ENCODE results near the gene TRAPPC2L.
"Not testable (repeated sequence)": the region's sequence is repeated elsewhere in the genome, so short reads cannot be mapped to it uniquely, and the experiment has no call there.

The TRAPPC2L gene

DNA sequence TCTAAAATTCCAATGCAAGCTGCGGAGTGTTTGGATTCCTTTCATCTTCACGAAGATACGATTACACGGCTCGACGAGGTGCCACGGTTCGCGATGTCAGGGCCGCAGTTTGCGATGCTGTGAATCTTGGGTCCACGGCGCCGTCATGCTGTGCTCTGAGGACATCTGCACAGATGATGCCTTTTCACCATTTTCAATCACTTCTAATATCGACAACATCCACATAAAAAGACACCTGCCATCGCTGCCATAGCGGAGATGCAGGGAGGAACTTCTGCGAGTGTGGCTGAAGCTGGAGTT lies 38.4 kb upstream of the TRAPPC2L start:
- no peak for DNase-seq

DNA sequence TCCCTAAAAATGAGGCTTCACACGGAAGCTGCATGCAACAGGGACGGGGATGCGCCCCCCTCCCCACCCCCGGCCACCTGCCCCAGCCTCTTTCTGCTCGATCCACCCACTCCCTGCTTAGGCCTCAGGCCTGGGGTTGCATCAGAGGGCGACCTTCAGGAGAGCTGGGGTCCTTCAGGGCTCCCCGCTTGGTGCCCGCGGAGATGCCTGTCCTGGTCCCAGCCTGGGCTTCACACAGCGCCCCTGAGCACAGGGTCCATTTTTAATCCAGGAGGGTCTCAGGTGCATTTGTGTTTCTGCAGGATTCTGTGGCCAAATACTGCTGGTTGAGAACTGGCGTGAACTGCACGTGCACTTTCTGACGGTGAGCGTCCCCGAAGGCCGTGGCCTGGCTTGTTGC lies 37.8 kb upstream of the TRAPPC2L start:
- no peak for DNase-seq

DNA sequence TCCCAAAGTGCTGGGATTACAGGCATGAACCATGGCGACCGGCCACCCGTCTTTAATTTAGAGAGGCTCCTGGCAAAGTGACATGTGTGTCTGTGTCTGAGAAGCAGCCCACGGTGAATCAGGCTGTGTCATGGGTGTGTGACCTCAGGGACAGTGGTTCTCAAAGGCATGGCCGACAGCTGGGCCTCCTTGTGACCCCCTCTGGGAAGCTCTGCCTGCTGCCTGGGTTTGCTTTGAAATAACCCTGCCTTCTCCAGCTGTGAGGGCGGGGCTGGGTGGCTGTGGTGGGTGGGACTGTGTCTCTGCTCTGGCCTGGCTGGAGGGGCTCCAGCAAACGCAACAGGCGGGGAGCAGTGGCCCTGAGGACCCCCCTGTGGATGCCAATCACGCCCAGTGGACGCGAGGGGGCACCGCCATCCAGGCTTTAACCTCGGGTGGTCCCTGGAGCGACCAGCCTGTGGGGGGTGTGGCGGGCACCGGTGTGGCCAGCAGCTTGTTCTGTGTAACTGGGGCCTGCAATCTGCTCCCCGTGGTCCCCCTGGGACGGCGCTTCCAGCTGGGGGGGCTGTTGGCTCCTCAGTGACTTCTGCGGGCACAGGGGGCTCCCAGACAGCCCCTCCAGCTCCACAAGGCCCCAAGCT lies 36.4 kb upstream of the TRAPPC2L start:
- DNase-seq = no peak

DNA sequence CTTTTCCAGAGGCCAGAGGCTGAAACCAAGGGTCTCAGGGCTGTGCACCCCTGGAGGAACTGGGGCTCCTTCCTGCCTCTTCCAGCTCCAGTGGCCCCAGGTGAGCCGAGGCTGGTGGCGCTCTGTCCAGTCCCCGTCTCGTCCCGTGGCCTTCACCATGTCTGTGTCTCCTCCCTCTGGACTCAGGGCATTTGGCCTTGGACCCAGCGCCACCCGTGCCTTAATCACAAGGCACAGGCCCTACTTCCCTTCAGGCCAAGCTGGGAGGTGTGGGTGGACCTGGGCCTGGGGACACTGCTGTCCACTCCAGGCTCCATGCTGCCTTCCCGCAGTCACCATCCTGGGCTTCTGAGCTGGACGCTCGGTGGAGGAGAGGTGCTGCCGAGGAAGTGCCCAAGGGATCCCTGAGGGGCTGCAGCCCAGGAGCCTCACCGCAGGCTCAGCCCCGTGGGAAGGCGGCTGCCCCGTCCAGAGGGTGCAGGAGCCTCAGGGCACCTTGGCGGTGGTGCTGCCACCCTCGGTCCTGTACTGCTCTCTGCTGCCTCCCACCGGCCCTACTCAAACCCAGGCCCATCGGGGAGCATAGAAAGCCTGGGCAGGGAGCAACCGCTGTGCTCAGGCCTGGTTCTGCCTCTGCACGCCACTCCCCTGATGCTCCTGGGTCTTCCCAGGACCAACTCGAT lies 35.6 kb upstream of the TRAPPC2L start:
- no peak for DNase-seq

DNA sequence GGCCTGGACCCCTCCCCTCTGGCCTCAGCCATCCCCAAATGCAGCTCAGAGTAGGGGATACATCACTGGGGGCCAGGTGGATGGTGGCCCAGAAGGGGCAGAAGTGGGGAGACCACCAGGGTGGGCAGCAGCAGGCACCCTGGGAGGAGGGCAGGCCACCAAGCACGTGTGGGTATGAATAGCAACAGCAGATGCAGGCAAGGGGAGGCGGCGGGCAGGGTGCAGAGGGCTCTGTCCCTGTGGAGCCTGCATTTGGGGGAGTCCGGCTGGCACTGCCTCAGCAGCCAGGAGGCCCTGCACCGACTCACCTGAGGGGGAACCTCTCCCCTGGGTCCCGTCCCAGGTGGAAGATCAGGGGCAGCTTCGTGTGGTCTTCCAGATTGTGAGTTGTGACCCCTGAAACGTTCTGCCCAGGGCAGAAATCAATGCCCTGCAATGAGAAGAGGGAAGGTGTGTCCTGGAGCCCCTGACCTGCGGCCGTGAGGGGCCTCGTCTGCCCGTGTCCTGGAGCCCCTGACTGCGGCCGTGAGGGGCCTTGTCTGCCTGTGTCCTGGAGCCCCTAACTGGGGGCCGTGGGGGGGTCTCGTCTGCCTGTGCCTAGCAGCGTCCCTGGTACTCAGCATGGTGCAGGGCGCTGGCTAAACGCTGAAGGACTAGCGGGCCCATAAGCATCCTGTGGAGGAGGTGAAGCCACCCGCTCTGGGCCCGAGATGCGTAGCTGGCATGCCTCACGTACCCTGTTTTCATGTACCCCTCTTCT lies 34.5 kb upstream of the TRAPPC2L start:
- no peak for DNase-seq

DNA sequence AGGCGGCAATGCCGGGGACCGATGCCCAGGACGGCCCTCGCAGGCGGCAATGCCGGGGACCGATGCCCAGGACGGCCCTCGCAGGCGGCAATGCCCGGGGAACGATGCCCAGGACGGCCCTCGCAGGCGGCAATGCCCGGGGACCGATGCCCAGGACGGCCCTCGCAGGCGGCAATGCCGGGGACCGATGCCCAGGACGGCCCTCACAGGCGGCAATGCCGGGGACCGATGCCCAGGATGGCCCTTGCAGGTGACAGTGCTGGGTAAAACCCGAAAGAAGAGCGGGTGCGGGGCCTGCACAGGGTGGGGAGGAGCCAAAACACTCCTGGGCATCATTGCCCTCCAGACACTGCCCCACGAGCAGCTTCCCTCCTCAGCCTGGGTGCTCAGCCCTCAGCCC lies 33.3 kb upstream of the TRAPPC2L start:
- not testable (repeated sequence) for DNase-seq

DNA sequence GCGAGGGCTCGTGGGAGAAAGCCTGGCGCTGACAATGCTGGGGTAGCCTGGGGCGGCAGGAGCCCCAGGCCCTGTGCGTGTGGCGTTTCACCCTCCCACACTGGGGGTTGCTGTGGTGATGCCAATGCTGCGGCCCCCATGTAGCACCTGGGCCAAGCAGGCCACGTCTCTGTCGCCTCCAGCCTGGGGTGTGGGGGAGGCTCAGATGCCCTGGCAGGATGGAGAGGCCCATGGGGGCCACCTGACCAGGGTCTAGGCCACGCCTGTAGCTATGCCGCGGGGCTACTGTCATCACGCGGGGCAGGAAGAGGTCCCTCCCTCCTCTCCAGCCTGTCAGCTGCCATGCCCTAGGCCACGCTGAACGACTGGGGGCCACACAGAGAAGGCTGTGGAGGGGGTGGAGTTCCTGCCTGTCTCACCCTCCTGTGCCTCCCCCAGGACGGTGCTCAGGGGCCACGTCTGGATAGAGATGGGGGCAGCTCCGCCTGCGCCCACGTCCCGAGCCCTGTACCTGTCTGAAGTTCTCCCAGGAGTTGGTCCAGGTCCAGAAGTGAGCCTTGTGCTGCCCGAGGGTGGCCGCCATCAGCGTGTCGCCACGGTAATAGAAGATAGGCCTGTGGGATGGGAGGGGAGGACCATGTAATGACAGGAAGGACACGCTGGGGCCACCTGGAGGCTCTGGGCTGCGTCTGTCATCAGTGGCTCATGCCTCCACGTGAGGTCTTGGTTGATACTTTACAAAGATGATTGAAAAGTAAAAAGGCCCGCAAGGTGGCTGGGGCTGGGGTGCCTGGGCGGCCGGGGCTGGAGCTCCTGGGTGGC lies 32.5 kb upstream of the TRAPPC2L start:
- no peak for DNase-seq

DNA sequence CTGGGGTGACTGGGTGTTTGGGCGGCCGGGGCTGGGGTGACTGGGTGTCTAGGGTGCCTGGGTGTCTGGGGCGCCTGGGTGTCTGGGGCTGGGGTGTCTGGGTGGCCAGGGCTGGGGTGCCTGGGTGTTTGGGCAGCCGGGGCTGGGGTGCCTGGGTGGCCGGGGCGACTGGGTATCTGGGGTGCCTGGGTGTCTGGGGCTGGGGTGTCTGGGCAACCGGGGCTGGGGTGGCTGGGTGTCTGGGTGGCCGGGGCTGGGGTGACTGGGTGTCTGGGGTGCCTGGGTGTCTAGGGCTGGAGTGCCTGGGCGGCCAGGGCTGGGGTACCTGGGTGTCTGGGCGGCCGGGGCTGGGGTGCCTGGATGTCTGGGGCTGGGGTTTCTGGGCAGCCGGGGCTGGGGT lies 31.8 kb upstream of the TRAPPC2L start:
- DNase-seq = no peak

DNA sequence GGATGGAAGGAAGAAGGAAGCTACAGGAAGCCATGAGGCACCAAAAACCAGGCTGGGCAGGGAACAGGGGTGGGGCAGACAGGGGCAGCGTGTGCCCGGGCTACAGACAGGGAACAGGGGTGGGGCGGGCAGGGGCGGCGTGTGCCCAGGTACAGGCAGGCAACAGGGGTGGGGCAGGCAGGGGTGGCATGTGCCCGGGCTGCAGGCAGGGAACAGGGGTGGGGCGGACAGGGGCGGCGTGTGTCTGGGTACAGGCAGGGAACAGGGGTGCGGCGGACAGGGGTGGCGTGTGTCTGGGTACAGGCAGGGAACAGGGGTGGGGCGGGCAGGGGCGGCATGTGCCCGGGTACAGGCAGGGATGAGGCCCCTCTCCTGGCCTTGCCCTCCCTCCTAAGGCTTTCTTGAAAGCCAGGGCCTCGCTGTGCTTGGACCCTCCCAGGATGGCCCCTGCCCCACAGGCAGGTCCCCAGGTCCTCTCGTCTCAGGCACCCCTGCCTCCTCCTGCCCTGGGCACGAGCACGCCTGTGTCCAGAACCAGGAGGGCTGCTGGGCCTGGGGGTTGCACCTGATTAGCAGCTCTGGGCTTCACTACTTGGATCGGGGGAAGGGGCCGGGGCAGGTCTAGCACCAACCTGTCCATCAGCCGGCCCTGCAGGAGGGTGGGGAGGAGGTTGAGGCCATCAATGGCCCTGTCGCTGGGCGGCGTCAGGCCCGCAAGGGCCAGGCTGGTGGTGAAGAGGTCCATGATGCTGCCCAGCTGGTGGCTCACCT lies 30.7 kb upstream of the TRAPPC2L start:
- DNase-seq = no peak

DNA sequence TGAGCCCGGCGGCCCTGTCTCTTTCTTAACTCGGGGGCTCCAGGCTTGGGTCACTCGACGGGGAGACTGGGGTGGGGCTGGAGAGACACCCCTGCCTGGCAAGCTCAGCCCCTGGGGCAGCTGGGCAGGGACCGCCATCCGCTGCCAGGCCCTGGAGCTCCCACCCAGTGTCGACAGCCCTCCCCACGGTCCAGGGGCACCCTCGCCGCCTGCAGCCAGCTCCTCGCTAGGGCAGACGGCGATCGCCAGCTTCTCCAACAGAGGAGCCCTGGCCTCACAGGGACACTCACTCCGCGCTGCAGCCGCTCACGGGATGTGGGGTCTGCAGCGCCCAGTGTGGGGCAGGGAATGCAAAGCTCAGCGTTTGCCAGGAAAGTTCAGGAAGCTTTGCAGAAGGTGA lies 29.2 kb upstream of the TRAPPC2L start:
- no peak for DNase-seq

DNA sequence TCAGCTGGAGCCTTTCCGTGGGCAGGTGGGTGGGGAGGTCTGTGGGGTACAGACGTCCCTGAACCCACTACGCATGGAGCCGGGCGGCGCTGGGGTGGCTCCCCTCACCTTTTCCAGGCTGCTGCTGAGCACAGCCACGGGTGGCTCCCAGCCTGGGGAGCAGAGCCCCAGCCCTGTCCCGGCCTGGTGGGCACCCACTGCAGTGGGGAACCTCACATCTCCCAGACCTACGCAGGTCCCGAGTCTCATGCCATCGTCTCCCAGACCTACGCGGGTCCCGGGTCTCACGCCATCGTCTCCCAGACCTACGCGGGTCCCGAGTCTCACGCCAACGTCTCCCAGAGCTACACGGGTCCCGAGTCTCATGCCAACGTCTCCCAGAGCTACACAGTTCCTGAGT lies 28.2 kb upstream of the TRAPPC2L start:
- no peak for DNase-seq

DNA sequence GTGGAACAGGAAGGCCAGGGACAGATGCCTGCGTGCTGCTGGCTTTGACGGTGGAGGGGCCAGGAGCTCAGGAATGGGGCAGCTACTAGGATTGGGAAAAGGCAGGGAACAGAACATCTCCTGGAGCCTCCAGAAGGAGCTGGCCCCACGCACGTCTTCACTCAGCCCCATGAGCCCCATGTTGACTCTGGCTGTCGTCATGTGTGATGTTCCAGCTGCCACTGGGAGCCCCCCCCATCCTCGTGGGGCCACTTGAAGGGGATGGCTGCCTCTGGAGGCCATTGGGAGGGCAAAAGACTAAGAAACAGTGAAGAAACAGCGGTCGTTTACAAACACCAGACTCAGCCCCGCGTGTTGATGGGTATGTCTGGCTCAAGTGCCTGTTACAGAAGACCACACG lies 26.7 kb upstream of the TRAPPC2L start:
- no peak for DNase-seq

DNA sequence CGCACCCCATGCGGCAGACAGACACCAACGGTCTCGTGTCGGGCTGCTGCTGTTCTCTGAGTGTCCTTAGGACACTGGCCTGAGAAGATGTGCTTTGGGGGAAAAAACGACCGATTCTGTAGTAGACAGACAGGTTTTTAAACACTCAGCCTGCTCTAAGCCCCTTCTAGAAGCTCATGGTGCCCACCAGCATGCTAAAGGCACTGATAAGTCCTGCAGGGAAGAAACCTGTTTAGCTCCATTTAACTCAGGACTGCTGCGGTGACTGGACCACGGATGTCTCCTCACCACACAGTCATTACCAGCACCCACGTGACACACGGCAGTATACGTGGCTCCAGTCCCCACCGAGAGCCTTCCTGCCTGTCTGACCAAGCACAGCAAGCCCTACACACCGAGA lies 26.1 kb upstream of the TRAPPC2L start:
- DNase-seq = no peak

DNA sequence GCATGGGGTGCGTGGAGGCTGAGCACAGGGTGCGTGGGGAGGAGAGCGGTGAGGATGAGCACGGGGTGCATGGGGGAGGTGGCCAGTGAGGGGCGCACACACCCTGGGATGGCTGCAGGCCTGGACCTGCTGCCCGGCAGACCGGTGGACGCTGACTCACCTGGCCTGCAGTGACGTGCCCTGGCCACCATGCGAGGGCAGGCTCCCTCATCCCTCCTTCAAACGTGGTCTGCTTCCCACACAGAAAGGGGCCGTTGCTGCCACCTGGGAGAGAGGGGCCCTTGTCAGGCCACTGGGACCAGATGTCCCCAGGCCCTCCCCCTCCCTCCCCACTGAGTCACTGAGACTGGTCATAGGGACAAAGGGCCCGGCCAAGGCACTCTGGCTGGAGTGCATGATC lies 25.1 kb upstream of the TRAPPC2L start:
- DNase-seq = no peak

DNA sequence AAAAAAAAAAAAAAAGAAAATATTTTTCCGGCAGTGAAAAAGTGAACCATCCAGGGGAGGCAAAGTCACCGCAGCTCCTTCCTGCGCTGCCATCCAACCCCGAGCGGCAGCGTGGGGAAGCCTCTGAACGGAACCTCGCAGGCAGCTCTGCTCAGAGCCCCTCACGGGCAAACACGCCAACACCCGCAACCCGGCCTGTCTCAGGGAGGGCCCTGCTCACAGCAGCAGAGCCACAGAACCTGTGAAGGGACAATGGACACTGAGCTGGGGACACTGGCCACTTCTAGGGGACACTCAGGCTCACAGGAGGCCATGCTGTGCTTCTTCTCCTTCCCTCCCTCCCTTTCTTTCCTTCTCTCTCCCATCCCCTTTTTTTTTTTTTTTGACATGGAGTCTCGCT lies 23.8 kb upstream of the TRAPPC2L start:
- DNase-seq = no peak

DNA sequence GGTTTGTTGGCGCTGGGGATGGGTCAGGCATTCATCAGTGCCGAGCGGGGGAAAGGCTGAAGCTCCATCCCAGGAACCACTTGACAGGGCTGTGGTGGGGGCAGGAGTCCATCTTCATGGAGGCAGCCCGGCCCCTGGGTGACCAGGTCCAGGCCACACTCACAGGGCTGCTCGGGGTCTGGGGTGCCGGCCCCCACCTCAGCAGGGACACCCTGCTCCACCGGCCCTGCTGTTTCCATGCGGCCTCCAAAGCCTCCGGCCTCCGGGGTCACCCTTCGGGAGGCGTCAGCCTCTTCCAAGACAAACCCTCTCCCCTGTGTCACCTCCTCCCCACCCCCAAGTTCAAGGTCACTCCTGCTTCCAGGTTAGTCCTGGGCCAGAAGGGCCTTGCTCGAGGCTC lies 22.3 kb upstream of the TRAPPC2L start:
- DNase-seq = no peak

DNA sequence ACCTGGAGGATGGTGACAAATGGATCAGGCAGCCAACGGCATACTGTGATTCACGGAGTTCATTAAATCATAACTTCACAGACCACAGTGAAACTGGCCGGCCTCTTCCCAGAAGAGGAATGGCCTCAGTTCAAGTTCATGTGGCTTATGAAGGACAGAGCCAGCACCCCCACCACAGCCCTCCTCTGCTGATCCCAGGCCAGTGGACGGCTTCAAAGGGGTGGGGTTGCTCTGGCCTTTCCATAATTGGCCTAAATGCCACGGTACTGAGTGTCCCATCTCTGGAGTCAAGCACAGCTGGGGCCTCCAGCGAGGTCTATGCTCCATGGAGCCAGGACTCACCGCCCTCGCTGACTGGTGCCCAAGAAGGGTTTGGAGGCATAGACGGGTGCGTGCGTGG lies 21.5 kb upstream of the TRAPPC2L start:
- no peak for DNase-seq

DNA sequence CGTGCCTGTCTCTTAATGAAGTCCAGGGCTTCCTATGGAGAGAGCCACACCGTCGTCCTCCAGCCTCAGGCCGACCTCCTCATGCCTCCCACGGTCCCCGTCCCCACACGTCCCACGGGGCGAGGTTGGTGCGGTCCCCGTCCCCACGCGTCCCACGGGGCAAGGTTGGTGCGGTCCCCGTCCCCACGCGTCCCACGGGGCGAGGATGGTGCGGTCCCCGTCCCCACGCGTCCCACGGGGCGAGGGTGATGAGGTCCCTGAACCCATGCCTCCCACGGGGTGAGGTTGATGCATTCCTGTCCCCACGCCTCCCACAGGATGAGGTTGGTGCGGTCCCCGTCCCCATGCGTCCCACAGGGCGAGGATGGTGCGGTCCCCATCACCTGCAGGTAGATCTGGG lies 21.1 kb upstream of the TRAPPC2L start:
- DNase-seq = no peak

DNA sequence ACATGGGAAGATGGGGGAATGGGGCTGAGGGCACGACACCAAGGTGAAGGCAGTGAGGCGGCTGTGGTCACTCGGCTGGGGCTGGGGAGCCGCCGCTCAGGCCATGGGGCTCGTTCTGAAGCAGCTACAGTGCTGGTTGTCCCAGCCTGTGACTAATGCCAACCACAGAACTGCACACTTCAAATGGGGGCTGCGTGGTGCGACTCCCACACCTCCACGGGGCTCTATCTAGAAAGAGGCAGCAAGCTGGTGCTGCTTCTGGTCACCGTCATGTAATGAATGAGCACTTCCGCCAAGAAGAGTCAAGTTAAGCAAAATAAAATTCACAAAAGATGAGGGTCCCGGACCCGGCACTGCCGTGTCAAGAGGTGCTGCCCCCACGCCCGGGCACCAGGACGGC lies 20.1 kb upstream of the TRAPPC2L start:
- DNase-seq = no peak

DNA sequence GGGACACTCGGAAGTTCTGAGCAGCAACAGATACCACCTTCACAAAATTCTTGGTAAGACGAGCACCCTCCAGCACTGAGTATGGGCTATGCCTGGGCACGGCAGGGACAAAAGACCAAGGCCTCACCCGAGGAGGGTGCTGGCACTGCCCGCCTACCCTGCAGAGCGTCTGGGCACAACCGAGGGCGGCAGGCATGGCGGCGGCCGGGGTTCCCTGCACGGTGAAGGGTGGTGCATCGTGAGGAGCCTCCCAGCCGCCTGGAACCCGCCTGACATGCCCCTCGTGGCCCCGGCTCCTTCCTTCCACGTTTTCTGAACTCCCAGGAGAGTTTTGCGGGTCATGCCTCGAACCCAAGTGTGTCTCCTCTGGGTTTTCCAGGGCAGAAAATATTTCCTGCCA lies 19.1 kb upstream of the TRAPPC2L start:
- DNase-seq = no peak

DNA sequence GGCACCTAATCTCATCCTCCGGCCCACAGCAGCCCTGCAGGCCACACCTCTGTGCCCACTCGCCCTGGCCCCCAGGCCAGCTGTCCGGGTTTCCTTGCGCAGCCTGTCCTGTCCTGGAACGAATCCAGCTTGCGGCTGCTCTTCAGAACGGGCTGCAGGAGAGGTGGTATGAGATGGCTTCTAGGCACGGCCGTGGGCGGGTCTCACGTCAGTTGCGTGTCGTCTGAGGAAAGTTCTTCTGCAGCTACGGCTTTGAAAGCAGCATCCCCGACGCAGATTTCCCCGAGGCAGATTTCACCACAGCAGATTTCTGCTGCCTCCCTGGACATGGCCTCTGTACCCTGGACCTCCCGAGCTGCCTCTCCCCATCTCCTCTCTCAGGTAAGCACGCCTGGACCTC lies 18.4 kb upstream of the TRAPPC2L start:
- DNase-seq = no peak

DNA sequence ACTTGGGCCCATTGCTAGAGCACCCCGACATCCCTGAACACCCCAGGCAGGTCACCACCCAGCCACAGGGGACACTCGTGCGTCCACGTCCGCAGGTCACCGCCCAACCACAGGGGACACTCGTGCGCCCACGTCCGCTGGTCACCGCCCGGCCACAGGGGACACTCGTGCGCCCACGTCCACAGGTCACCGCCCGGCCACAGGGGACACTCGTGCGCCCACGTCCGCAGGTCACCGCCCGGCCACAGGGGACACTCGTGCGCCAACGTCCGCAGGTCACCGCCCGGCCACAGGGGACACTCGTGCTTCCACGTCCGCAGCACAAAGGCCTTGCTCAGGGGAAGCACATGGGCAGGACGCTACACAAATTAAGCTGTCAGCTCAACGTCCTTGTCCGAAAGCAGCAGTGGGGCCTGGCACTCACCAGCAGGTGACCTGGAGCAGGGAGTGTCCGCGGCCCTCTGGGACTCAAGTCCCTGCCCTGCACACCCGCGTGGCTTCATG lies 17.8 kb upstream of the TRAPPC2L start:
- no peak for DNase-seq

Measured in fibroblast of skin of back (primary cell).